Tibial nerve (tissue), 4 donors: ENCODE data around the gene AFF3. TPM values are rescaled to one million over a fixed set of nuclear protein-coding genes. Genes with fewer than 3 reads are reported as not detected.

Source experiments
- DNase-seq, 2 donors: peaks; one replicate each; pipeline ENCODE4 v3.0.0-alpha.2; 2019; ENCODE audit warnings: low spot score in 2 of 2
- H3K27ac ChIP-seq, 4 donors: fragments of 200-600 bp; sonication (generic) in 3 of 4; one replicate each; pipeline ENCODE4 v1.5.1; 2017 to 2019; ENCODE audit warnings: mild to moderate bottlenecking in 1 of 4
- H3K27me3 ChIP-seq, 2 donors: fragments of 200-600 bp; sonication (generic) in 1 of 2; one replicate each; pipeline versions ENCODE4 v1.5.1 to v1.6.0; 2017 to 2019
- H3K36me3 ChIP-seq, 3 donors: fragments of 200-600 bp; sonication (generic); one replicate each; pipeline ENCODE4 v1.5.1; 2018 to 2019
- H3K4me1 ChIP-seq, 4 donors: fragments of 200-600 bp; sonication (generic) in 3 of 4; one replicate each; pipeline ENCODE4 v1.5.1; 2017 to 2019
- H3K4me3 ChIP-seq, 4 donors: fragments of 200-600 bp; sonication (generic) in 3 of 4; one replicate each; pipeline ENCODE4 v1.5.1; 2017 to 2019; ENCODE audit warnings: mild to moderate bottlenecking in 1 of 4, moderate library complexity in 1 of 4
- H3K9me3 ChIP-seq, 4 donors: fragments of 200-600 bp; sonication (generic) in 3 of 4; one replicate each; pipeline ENCODE4 v1.5.1; 2017 to 2019
- EP300 ChIP-seq, 2 donors: sonication (generic); formaldehyde crosslinking; IDR thresholded peaks; one replicate each; pipeline ENCODE4 v1.6.1; 2017; ENCODE audit warnings: antibody characterized with exemption in 2 of 2, mild to moderate bottlenecking in 1 of 2
- POLR2A ChIP-seq, 2 donors: fragments of 450-650 bp; IDR thresholded peaks; one replicate each; pipeline ENCODE4 v1.6.1; 2017; ENCODE audit warnings: antibody characterized with exemption in 2 of 2, mild to moderate bottlenecking in 2 of 2, moderate library complexity in 2 of 2
- WGBS, 2 donors: methylation state at CpG; one replicate each; pipeline ENCODE4 v1.1.5; 2018; 5-methylcytosine and 5-hydroxymethylcytosine counted together
- total RNA-seq, 4 donors: library from RNA; depleted of rRNA; stranded (reverse); fragments of >200 nt; gene quantifications; one replicate each; pipeline ENCODE4 v1.1.0, GENCODE V29; 2016
- TF ChIP-seq, protein P1 (sequence below), 5 experiments: fragments of 200-600 bp in 3 of 5; fragments of 450-650 bp in 2 of 5; sonication (generic) in 3 of 5; IDR thresholded peaks; one replicate each; pipeline ENCODE4 v1.5.1; 2016 to 2019; ENCODE audit warnings: antibody characterized with exemption in 5 of 5, mild to moderate bottlenecking in 3 of 5, moderate library complexity in 2 of 5

Gene AFF3
- total RNA-seq, 4 donors from 2014 or later = 7.2 to 36.0 (median 21.4) TPM

GRCh38 chr2:99852376-99852934, 289.9 kb downstream of the AFF3 start:
- DNase-seq = no peak
- no peak for TF ChIP-seq POLR2A (IDR thresholded peaks at IDR 0.05)
- no peak for TF ChIP-seq EP300 (IDR thresholded peaks at IDR 0.05)
- TF ChIP-seq, protein P1, sequence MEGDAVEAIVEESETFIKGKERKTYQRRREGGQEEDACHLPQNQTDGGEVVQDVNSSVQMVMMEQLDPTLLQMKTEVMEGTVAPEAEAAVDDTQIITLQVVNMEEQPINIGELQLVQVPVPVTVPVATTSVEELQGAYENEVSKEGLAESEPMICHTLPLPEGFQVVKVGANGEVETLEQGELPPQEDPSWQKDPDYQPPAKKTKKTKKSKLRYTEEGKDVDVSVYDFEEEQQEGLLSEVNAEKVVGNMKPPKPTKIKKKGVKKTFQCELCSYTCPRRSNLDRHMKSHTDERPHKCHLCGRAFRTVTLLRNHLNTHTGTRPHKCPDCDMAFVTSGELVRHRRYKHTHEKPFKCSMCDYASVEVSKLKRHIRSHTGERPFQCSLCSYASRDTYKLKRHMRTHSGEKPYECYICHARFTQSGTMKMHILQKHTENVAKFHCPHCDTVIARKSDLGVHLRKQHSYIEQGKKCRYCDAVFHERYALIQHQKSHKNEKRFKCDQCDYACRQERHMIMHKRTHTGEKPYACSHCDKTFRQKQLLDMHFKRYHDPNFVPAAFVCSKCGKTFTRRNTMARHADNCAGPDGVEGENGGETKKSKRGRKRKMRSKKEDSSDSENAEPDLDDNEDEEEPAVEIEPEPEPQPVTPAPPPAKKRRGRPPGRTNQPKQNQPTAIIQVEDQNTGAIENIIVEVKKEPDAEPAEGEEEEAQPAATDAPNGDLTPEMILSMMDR (IDR thresholded peaks at IDR 0.05) = no peak
- Histone ChIP-seq H3K9me3 (peaks cover 0 to 4% (median 0%) of the 10 kb centered on the region in 4 donors), H3K27ac (no peak overlapping the region), H3K36me3 (no peaks in the 10 kb centered on the region), H3K27me3 (no peaks in the 10 kb centered on the region), H3K4me1 (no peaks in the 10 kb centered on the region), H3K4me3 (no peak overlapping the region)
- 80 to 82% methylated on average over 6 of the region's 6 CpGs for WGBS, 2 donors

DNA sequence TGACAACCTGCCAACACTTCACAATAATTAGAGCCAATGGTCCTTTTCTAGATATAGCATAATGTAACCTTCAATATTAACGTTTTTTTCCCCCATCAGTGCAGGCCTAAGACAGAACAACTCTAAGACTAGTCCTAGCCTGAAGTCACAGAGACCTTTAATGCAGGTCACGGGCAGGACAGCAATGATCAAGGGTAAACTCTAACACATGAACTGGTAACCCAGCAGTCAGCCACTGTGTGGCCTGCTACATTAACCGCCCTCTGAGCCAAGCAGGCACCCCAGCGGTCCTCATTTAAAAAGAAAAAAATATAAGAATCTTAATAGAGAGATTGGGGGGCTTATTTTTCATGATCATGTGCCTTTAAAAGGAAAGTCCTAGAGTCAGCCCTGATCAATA, 290.6 kb downstream of the AFF3 start:
- DNase-seq = no peak
- H3K27me3 ChIP-seq = no peaks in the 10 kb centered on the region
- H3K9me3 ChIP-seq = peaks cover 0 to 4% (median 0%) of the 10 kb centered on the region in 4 donors
- no peak for TF ChIP-seq EP300 (IDR thresholded peaks at IDR 0.05)
- TF ChIP-seq, protein P1 (IDR thresholded peaks at IDR 0.05) = no peak
- TF ChIP-seq POLR2A (IDR thresholded peaks at IDR 0.05) = no peak
- H3K4me1 ChIP-seq = no peaks in the 10 kb centered on the region
- H3K36me3 ChIP-seq = no peaks in the 10 kb centered on the region
- no peak overlapping the region for H3K27ac ChIP-seq
- WGBS, 2 donors = 65 to 66% methylated on average over 4 of the region's 4 CpGs
- no peak overlapping the region for H3K4me3 ChIP-seq

GRCh38 chr2:99851089-99851488, 291.3 kb downstream of the AFF3 start:
- H3K27ac ChIP-seq = no peak overlapping the region
- no peak for TF ChIP-seq POLR2A (IDR thresholded peaks at IDR 0.05)
- TF ChIP-seq, protein P1 (IDR thresholded peaks at IDR 0.05) = no peak
- no peak for TF ChIP-seq EP300 (IDR thresholded peaks at IDR 0.05)
- WGBS, 2 donors = 78 to 88% methylated on average over 2 of the region's 2 CpGs

DNA sequence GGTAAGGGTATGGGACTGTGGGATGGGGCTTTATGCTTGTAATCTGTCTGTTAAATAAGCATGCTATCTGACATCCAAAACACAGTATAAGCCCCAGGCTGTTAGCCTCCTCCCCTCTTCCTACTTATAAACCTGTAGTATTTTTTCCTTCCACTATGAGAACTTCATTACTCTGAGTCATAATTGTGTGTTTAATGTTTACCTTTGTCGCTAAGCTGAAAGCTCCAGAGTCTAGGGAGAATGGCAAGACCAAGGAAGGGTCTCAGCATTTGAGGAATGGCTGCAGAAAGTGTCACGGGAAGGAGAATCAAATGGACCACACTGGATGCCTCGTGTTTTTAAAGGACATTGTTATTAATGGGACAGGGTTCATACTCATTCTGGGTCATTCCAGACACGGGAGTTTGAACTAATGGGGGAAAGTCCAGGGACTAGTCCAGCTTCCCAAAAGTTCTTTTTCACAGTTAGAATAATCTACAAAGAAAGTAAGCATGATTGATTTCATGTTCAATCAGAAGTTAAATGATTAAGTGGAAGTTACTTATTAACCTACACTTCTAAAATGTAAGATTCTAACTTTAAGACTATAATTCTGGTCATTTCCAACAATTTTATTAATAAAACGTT, 292.2 kb downstream of the AFF3 start:
- no peak for DNase-seq
- Histone ChIP-seq H3K27me3 (no peaks in the 10 kb centered on the region), H3K36me3 (no peaks in the 10 kb centered on the region), H3K4me3 (no peak overlapping the region), H3K27ac (no peak overlapping the region), H3K4me1 (no peaks in the 10 kb centered on the region), H3K9me3 (no peaks in the 10 kb centered on the region)
- no peak for TF ChIP-seq EP300 (IDR thresholded peaks at IDR 0.05)
- TF ChIP-seq, protein P1 (IDR thresholded peaks at IDR 0.05) = no peak
- no peak for TF ChIP-seq POLR2A (IDR thresholded peaks at IDR 0.05)
- WGBS, 2 donors = 69% methylated on average over 5 of the region's 5 CpGs

More at GRCh38 chr2:99851089-99851488, 291.3 kb downstream of the AFF3 start:
- Histone ChIP-seq H3K27me3 (no peaks in the 10 kb centered on the region), H3K4me1 (no peaks in the 10 kb centered on the region), H3K4me3 (no peak overlapping the region), H3K9me3 (peaks cover 0 to 4% (median 0%) of the 10 kb centered on the region in 4 donors), H3K36me3 (no peaks in the 10 kb centered on the region)
- no peak for DNase-seq

GRCh38 chr2:99846462-99847107, 295.8 kb downstream of the AFF3 start:
- Histone ChIP-seq H3K36me3 (no peaks in the 10 kb centered on the region), H3K4me3 (no peak overlapping the region), H3K4me1 (no peaks in the 10 kb centered on the region), H3K27me3 (no peaks in the 10 kb centered on the region), H3K27ac (no peak overlapping the region), H3K9me3 (no peaks in the 10 kb centered on the region)
- WGBS, 2 donors = 92 to 93% methylated on average over 5 of the region's 5 CpGs
- no peak for DNase-seq
- no peak for TF ChIP-seq POLR2A (IDR thresholded peaks at IDR 0.05)
- TF ChIP-seq, protein P1 (IDR thresholded peaks at IDR 0.05) = no peak
- no peak for TF ChIP-seq EP300 (IDR thresholded peaks at IDR 0.05)
